HFF-Myc (cell line): ENCODE results near the gene NCOA3.
A peak's percentile ranks its signal among the peaks of the same experiment; 100 is the strongest.

Experiments used
- DNase-seq: peaks from one replicate; pipeline ENCODE4 v3.0.0-alpha.2; 2011; ENCODE audit warnings: low read depth; ENCODE audit errors: extremely low read depth
- H3K4me3 ChIP-seq: replicated peaks from 2 replicates; pipeline ENCODE4 v1.5.1; 2011; ENCODE audit warnings: low read depth, mild to moderate bottlenecking, control low read depth, low read length
- TF ChIP-seq, protein P1 (sequence below): IDR thresholded peaks from 2 replicates; pipeline ENCODE4 v1.5.1; 2012; ENCODE audit warnings: mild to moderate bottlenecking, low read depth, low read length, control low read depth; ENCODE audit errors: missing control alignments

Gene NCOA3

DNA sequence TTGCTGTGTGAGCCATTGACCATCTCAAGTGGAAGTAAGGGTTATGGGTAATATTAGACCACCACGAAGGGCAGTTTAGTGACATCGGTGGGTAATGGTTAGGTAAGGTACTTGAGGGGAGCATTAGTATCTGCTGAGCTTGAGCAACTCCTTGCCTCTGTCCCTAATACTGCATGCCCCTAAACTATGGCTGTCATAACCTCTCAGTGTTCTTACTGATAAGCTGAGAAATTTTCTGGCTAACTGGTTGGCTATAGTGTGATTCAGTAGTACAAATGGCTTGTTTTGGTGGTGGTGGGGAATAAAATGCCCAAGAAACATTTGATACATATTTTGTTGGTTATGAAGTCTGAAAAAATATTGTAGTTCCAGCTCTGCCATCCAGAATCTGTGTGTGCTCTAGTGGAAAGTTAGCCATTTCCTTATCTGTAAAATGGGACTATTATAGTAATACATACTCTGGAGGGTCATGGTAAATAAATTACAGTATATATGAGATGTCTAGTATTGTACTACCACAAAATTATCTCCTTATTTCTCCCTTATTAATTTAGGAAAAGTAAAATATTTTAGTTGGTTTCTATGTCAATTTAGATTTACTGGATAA, 113.1 kb downstream of the NCOA3 start:
- no peak for DNase-seq
- TF ChIP-seq, protein P1, sequence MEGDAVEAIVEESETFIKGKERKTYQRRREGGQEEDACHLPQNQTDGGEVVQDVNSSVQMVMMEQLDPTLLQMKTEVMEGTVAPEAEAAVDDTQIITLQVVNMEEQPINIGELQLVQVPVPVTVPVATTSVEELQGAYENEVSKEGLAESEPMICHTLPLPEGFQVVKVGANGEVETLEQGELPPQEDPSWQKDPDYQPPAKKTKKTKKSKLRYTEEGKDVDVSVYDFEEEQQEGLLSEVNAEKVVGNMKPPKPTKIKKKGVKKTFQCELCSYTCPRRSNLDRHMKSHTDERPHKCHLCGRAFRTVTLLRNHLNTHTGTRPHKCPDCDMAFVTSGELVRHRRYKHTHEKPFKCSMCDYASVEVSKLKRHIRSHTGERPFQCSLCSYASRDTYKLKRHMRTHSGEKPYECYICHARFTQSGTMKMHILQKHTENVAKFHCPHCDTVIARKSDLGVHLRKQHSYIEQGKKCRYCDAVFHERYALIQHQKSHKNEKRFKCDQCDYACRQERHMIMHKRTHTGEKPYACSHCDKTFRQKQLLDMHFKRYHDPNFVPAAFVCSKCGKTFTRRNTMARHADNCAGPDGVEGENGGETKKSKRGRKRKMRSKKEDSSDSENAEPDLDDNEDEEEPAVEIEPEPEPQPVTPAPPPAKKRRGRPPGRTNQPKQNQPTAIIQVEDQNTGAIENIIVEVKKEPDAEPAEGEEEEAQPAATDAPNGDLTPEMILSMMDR = no peak
- no peak overlapping the region for H3K4me3 ChIP-seq

DNA sequence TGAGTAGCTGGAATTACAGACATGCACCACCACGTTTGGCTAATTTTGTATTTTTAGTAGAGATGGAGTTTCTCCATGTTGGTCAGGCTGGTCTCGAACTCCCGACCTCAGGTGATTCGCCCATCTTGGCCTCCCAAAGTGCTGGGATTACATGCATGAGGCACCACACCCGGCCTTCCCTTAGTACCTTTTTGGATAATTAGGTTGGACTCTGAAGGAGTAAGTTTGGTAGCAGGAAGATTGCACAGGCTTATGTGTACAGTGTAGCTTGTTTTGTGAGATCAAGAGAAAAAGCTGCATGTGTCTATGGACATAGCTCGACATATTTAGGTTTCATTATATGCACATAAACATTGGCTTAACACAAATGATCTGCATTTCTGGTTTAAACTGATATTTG, 116.8 kb downstream of the NCOA3 start:
- TF ChIP-seq, protein P1 = no peak
- no peak overlapping the region for H3K4me3 ChIP-seq
- no peak for DNase-seq

DNA sequence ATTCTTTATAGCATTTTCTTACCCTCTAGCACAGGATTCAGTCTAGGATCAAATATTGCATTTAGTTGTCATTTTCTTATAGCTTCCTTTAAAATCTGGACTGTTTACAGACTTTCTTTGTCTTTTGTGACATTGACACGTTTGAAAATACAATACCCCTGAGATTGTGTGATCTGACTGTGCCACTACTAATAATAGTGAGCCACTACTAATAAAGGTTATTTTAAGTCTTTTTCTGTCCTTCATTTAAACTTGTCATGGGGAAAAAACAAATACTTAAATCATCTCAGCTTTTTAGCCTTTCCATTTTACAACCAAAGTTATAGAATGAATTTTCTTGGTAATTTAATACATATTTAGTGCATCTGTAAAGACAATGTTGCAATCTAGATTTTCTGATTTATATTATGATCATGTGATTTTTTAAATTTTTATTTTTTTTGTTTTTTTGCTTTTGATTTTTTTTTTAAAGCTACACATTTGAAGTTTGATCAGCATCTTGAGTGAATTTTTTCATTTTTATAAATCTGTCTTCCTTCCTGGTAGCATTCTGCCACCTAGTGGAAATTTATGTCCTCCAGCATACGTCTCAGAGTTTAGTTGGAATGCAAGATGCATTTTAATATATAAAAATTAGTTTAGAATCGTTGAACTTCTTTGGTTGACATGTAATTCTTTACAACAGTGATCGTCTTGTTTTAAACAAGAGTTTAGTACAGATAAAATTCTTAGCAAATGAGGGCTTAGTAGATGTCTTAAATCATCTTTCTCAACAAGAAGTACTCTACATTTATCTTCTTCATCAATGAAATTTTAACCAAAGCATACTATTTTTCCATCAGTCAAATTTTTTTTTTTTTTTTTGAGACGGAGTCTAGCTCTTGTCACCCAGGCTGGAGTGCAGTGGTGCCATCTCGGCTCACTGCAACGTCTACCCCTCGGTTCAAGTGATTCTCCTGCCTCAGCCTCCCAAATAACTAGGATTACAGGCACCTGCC, 119.4 kb downstream of the NCOA3 start:
- TF ChIP-seq, protein P1 = peak; percentile 64
- no peak overlapping the region for H3K4me3 ChIP-seq
- DNase-seq = peak; percentile 37

DNA sequence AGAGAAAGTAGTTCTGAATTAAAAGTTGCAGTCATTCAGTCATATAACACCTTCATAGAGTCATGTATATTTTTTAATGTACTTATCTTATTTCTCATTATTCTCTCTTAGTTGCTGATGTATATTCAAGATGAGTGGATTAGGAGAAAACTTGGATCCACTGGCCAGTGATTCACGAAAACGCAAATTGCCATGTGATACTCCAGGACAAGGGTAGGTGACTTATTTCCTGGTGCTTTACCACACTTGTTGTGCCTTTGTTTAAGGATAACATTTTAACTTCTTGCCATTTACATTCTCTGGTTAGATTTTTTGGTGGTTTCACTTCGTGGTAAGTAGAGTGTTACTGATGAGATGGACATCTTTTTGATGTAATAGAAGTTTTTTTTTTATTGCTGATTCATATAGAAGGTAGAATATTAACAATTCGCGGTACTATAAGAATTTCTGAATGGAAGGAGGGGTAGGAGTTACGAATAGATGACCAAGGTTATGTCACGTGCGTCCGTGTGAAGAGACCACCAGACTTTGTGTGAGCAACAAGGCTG, 120.5 kb downstream of the NCOA3 start:
- no peak overlapping the region for H3K4me3 ChIP-seq
- TF ChIP-seq, protein P1 = no peak
- no peak for DNase-seq

DNA sequence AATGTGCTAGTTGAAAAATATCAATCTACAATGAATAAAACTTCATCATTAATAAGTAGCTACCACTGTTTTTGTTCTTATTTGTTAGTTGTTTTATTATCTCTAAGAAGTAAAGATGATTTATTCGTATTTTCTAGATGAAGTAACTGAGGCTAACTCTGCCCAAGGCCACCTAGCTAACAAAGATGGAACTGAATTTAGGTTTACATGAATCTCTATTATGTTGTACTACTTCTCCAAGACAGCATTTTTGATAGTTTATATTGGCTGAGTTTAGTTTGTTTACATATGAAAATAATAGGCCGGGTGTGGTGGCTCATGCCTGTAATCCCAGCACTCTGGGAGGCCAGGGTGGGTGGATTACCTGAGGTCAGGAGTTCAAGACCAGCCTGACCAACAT, 121.5 kb downstream of the NCOA3 start:
- TF ChIP-seq, protein P1 = no peak
- H3K4me3 ChIP-seq = no peak overlapping the region
- DNase-seq = no peak

DNA sequence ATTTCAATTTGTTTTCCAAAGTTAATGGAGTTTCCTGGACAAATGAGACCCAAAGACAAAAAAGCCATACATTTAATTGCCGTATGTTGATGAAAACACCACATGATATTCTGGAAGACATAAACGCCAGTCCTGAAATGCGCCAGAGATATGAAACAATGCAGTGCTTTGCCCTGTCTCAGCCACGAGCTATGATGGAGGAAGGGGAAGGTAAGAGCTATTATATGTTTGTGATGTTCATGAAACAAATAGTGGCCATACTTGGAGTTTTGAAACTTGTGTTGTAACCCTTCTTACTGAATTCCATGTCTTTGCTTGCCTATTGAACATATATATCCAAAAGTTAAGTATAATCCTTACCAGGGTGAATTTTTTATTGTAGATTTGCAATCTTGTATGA, 125.9 kb downstream of the NCOA3 start:
- TF ChIP-seq, protein P1 = no peak
- H3K4me3 ChIP-seq = no peak overlapping the region
- DNase-seq = no peak
